Measurements from ENCODE around the gene NXN.

NXN gene

GRCh38 chr17:781805-782731, 197.5 kb downstream of the NXN start, which contains the start of the genes GLOD4 and MRM3:
Gene GLOD4 (minus strand): TSS chr17:782280. CDS start chr17:782255, 25 bp downstream.
Gene MRM3 (plus strand): TSS chr17:782353. CDS start chr17:782379, 26 bp downstream.
- Histone ChIP-seq H3K27ac (replicated peaks) (peak within 1 kb of the TSS; percentile 85), H3K4me3 (replicated peaks; ENCODE audit: insufficient read depth, low read length) (peak within 1 kb of the TSS; percentile 89), H3K27me3 (ENCODE audit: insufficient read depth, poor library complexity, severe bottlenecking) (no peaks in the 10 kb centered on the region)
- DNase-seq (ENCODE audit: low read depth in 1 of 2, low spot score in 1 of 2): peak; percentile 70 to 77
- no peak for TF ChIP-seq SPI1 (IDR thresholded peaks at IDR 0.05; ENCODE audit: borderline replicate concordance, low read depth)
- peak; percentile 75; the same call in 1 of the 2 replicates for TF ChIP-seq POLR2AphosphoS5 (IDR thresholded peaks at IDR 0.05; ENCODE audit: low read depth)

- H3K27me3 ChIP-seq (ENCODE audit: insufficient read depth, poor library complexity, severe bottlenecking): no peaks in the 10 kb centered on the region
- TF ChIP-seq REST (IDR thresholded peaks at IDR 0.05; ENCODE audit: insufficient replicate concordance, low read depth): no peak
- no peak for TF ChIP-seq CTCF (IDR thresholded peaks at IDR 0.05; ENCODE audit: insufficient read depth, low read length)
- no peak for TF ChIP-seq GABPA (IDR thresholded peaks at IDR 0.05; ENCODE audit: low read depth)
- TF ChIP-seq POLR2AphosphoS5 (IDR thresholded peaks at IDR 0.05; ENCODE audit: low read depth): no peak
- no peak overlapping the region for H3K4me3 ChIP-seq (replicated peaks; ENCODE audit: insufficient read depth, low read length)
- H3K27ac ChIP-seq (replicated peaks): no peak overlapping the region
- no peak for DNase-seq (ENCODE audit: low read depth in 1 of 2, low spot score in 1 of 2)
Observed at GRCh38 chr17:778096-778495, 201.5 kb downstream of the NXN start.

GRCh38 chr17:774313-774584, 205.3 kb downstream of the NXN start:
- no peak overlapping the region for H3K27ac ChIP-seq (replicated peaks)
- no peak overlapping the region for H3K4me3 ChIP-seq (replicated peaks; ENCODE audit: insufficient read depth, low read length)
- no peaks in the 10 kb centered on the region for H3K27me3 ChIP-seq (ENCODE audit: insufficient read depth, poor library complexity, severe bottlenecking)
- DNase-seq (ENCODE audit: low read depth in 1 of 2, low spot score in 1 of 2): no peak
- TF ChIP-seq POLR2AphosphoS5 (IDR thresholded peaks at IDR 0.05; ENCODE audit: low read depth): no peak
- no peak for TF ChIP-seq CTCF (IDR thresholded peaks at IDR 0.05; ENCODE audit: insufficient read depth, low read length)
- no peak for TF ChIP-seq REST (IDR thresholded peaks at IDR 0.05; ENCODE audit: insufficient replicate concordance, low read depth)

- no peak for TF ChIP-seq SPI1 (IDR thresholded peaks at IDR 0.05; ENCODE audit: borderline replicate concordance, low read depth)
- no peak for TF ChIP-seq REST (IDR thresholded peaks at IDR 0.05; ENCODE audit: insufficient replicate concordance, low read depth)
- no peak for TF ChIP-seq GABPA (IDR thresholded peaks at IDR 0.05; ENCODE audit: low read depth)
- no peak for TF ChIP-seq POLR2AphosphoS5 (IDR thresholded peaks at IDR 0.05; ENCODE audit: low read depth)
- TF ChIP-seq CTCF (IDR thresholded peaks at IDR 0.05; ENCODE audit: insufficient read depth, low read length): no peak
- no peak for DNase-seq (ENCODE audit: low read depth in 1 of 2, low spot score in 1 of 2)
- Histone ChIP-seq H3K27me3 (ENCODE audit: insufficient read depth, poor library complexity, severe bottlenecking) (no peaks in the 10 kb centered on the region), H3K27ac (replicated peaks) (no peak overlapping the region), H3K4me3 (replicated peaks; ENCODE audit: insufficient read depth, low read length) (no peak overlapping the region)
Observed at GRCh38 chr17:773467-774312, 205.9 kb downstream of the NXN start.

All from HL-60 (cell line).